Stimulated activated CD4-positive, alpha-beta T cell treated with anti-CD3 and anti-CD28 coated beads, Interleukin-1b, Interleukin-23, amount 100 ng/mL, for 1 hour (primary cell): ENCODE results near the gene DCAF15.

Experiments
- DNase-seq, 2 donors: peaks; one replicate each; pipeline ENCODE4 v3.0.0-alpha.2; 2020; ENCODE audit warnings: low read depth in 2 of 2

DCAF15 gene

DNA sequence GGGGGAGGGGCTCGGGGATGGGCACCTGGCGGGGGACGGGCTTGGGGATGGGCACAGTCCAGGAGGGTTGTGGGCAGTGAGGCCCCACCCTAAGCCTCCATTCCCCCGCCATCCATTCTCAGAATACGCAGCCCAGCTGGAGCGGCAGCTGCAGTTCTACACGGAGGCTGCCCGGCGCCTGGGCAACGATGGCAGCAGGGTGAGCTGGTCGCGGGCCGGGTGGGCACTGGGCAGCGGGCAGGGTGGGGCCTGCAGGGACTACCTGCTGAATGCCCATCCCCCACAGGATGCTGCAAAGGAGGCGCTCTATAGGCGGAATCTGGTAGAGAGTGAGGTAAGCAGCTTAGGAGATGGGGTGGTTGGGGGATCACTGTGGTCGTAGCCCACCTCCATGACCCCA is 22.4 kb upstream of the DCAF15 start:
- no peak for DNase-seq

DNA sequence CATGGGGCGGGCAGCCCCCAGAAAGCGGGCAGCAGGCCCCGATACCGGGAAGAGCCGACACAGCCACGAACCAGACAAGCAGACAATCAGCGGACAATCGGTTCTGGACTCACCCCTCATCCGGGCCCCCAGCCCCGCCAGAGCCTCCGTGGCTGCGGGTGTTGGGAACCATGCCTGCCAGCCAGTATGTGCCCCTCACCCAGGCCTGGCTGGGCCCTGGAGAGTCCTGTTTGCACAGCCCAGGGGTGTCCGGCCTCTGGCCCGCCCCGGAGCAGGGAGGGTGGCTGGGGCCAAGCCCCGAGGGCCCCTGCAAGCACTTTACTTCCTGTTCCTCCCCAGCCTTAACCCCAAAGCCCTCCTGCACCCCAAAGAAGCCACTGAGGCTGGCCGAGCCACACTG is 21.9 kb upstream of the DCAF15 start:
- no peak for DNase-seq

DNA sequence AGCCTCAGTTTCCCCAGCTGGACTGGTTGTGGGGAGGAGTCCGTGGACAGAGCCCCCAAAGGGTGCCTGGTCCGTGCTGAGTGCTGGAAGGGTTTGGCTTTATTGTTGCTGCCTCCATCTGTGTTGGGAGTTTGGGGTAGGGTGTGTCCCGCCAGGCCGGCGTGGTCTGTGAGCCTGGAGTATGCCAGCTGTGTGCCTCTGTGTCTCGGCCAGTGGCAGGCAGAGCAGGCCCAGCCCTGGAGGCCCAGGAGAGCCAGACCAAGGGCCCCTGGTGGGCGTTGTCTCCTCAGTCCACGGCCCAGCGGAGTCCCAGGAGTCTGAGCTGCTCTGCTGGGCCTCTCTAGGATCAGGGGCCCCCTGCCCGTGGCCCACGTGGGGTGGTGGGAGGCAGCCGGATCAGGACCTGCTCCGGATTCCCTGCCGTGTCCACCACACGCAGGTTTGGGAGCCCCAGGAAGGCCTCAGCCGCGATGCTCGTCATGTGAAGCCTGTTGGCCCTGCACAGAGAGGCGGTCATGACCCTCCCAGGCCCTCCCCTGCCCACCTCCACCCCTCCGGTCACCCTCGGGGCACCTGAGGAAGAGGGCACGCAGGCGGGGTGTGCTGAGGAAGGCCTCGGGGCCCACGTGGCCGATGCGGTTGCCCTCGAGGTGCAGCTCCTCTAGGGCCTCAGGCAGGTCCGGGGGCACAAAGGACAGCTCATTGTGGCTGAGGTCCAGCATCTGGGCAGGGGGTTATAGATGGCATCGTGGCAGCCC is 20.7 kb upstream of the DCAF15 start:
- DNase-seq, result no peak

DNA sequence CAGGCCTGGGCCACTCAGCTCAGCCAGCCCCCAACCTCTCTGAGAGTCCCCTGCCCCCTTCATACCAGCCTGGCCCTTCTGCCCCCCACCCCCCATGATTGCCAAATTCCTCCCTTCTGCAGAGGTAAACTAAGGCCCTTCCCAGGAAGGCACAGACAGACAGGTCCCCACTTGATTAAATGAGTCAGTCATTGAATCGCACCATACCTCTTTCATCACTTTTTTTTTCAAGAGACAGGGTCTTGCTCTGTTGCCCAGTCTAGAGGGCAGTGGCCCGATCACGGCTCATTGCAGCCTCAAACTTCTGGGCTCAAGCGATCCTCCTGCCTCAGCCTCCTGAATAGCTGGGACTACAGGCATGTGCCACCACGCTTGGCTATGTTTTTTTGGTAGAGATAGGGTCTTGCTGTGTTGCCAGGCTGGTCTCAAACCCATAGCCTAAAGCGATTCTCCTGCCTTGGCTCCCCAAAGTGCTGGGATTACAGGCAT is 20.1 kb upstream of the DCAF15 start:
- no peak for DNase-seq

DNA sequence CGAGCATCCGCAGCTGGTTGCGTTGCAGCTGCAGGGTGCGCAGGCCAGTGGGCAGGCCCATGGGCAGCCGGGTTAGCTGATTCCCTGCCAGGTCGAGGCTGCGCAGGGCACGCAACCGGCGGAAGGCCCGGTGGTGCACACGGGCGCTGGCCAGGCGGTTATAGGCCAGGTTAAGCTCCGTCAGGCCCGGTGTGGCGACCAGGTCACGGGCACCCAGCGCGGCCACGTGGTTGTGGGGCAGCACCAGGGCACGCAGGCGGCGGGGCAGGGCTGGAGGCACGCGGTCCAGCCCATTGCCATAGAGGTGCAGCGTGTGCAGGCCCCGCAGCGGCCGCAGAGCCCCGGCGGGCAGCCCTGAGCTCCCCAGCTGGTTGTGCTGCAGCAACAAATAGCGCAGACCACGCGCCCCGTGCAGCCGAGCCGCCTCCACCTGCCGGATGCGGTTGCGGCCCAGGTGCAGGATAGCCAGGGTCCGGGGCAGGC is 19.4 kb upstream of the DCAF15 start:
- DNase-seq, result no peak

DNA sequence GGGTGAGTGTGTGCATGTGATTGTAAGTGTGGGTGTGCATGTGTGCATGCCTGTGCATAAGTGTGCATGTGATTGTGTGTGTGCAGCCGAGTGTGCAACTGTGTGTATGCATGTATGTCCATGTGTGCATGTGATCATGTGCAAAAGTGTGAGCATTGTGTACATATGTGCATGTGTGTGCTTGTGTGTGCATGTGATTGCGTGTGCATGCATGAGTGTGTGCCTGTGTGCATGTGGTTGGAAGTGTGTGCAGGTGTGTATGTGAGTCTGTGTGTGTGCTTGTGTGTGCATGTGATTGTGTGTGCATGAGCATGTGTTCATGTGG is 17.6 kb upstream of the DCAF15 start:
- no peak for DNase-seq

DNA sequence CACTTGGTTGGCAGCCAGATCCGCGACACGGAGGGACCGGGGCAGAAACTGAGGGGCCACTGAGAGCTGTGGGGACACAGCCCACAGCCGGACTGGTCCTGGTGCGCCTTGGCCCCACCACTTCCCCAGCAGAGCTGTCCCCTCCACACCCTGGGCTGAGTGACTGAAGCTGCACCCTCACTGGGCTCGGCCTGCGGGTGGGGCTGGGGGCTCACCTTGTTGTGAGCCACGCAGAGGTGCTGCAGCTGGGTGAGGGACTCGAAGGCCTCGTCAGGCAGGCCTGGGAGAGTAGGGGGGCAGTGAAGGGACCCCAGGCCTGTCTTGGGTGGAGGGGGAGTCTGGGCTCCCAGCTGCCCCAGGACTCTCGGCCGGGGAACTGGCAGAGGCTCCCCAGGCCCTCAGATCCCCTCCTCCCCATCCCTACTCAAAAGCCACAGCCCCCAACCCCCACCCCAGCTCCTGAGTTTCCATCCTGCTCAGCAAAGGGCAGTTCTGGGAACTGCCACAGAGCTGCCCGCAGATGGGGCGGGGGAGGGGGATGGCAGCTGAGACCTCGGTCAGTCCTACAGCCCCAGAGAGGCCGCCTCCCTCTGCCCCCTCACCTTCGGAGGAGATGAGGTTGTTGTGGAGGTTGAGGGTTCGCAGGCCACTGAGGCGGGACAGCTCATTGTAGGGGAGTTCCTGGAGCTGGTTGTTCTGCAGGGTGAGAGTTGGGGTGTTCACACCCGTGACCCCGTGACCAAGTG is 16.4 kb upstream of the DCAF15 start:
- DNase-seq, result no peak

- no peak for DNase-seq
Measured at GRCh38 chr19:13937479-13938300, 14.6 kb upstream of the DCAF15 start.

DNA sequence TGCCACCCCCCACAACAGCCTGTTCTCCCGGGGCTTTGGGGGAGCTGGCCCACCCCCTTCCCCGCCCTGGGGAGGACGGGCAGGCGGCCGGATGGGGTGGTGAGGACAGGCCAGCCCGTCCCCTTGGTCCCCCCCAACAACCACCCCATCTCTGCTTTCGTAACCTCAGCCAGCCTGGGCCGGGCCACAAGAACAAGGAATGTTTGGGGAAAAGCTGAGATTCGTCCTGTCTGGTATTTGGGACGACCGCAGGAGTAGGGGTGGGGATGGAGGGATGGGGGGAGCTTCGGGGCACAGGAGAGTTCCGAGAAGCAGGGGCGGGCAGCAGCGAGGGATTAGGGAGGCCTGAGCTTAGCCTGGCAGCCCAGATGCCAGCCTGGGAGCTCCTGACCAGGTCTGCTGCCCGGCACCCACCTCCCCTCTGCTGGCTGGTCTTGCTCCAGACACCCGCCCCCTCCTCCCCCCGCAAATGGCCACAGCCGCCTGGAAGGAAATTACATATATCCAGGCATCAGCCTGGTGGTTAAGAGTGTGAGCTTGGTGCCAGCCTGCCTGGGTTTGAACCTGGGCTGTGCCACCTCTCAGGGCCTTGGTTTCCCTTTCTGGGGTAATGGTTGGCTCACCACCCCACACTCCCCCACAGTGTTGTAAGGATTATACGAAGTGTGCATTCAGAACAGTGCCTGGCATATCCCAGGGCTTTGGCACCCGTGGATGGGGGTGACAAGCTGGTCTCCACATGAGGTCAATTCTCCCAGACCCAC is 13.8 kb upstream of the DCAF15 start, which contains the start of gene PODNL1:
TSS of gene PODNL1 (minus strand) at position 117 of the 764 bp plus-strand sequence. CDS start 236 bp downstream, outside the sequence.
- no peak for DNase-seq

- DNase-seq, result no peak
Measured at GRCh38 chr19:13942023-13942684, 10.2 kb upstream of the DCAF15 start.

DNA sequence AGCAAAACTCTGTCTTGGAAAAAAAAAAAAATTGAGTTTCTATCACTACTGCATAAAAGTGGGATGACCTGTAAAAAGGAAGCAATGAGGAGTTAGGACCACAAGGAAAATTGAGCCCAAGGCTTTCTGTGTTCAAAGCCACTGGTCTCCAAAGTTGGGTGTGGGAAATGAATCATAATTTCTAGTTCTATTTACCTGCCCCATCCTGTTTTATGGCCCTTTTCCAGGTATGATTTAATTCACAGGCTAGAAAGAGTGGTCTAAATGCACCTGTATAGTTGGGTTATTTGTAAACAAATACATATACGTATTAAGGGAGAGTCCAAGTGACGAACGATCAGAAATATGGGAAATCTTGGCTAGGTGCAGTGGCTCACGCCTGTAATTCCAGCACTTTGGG is 5.9 kb upstream of the DCAF15 start:
- DNase-seq, result no peak

GRCh38 chr19:13951043-13951442 is 1.3 kb upstream of the DCAF15 start:
- no peak for DNase-seq

GRCh38 chr19:13951799-13952153 is 533 bp upstream of the DCAF15 start:
- no peak for DNase-seq

DNA sequence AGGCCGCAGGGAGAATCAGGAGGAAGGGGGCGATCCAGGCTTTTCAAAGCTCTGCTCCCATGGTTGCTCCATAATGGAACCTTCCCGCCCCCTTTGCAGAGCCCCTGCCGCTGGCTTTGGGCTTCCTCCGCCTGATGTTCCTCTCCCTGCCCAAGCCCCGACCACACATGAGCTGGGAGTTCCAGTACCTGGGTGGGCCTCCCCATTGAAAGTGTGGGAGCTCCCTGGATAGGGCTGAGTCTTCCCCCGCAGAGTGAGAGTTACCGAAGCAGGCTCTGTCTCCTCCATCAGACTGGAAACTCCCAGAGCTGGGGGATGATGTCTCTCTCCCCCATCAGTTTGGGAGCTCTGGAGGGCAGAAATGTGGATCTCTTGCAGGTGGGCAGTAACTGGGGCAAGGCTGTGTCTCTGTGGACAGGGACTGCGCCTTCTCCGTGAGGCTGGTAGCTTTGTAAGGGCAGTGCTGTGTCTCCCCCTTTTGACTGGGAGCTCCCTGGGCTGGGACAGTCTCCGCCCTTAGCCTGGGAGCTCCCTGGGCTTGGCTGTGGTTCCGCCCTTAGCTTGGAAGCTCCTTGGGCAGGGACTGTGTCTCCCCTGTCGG is 722 bp downstream of the DCAF15 start:
- DNase-seq, result no peak

GRCh38 chr19:13954185-13954584 is 1.9 kb downstream of the DCAF15 start:
- no peak for DNase-seq

DNA sequence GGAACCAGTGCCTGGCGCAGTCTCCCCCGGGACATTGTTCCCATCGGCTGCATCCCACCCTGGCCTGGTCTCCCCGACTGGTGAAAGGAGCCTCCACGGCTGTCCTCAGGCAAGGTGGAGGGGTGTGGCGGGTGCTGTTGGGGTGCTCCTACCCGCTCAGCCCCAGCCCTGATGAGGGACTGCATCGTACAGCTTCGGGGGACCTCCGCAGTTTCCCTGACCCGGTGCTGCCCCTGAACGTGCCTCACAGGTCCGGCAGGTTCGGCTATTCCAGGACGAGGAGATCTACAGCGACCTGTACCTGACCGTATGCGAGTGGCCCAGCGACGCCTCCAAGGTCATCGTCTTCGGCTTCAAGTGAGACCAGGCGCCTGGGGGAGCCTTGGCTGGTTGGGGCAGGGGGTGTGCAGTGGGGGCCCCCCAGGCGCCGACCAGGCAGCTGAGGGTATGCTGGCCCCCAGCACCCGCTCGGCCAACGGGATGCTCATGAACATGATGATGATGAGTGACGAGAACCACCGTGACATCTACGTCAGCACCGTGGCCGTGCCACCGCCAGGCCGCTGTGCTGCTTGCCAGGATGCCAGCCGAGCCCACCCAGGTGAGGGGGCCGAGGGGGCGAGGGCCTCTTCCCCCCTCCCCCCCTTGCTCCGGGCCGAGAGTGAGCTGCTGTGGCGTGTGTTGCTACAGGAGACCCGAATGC is 3.5 kb downstream of the DCAF15 start:
- no peak for DNase-seq

GRCh38 chr19:13956365-13956744 is 4.0 kb downstream of the DCAF15 start:
- DNase-seq, result no peak

DNA sequence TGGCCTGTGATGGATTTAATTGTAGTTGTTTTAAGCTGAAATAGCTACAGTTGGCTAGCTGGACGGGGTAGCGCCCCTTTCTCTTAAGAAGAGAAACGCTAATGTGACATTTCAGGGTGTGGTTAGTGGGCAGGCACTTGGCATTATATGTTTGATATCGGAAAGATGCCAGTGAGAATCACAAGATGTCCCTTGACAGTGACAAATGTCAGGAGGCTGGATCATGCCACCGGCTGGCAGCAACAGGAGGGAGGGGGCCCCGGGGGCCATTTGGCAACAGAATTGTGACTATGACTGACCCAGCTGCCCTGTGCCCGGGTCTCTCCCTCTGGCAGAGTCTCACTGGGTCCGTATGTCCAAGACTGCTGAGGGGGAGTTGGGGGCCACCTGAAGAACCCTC is 4.7 kb downstream of the DCAF15 start:
- DNase-seq, result no peak

DNA sequence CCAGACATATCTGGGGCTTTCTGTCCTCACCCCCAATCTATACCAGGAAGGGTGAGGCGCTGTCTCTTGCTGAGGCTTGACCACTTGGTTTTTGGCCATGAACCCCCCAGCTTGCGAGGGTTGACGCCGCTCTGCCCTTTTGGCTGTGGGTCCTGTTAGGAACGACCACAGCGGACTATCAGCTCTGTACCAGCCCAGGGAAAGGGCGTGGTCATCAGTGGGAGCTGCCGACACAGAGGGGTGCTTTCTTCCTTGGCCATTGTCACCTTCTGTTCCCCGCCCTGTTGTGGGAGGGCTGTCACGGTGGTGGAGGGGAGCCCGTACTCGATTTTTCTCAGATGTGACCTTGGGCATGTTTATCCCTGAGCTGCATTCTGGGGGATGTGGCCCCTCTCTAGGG is 5.7 kb downstream of the DCAF15 start:
- no peak for DNase-seq
